22Rv1 (cell line): ENCODE results near the gene BLOC1S5.

Source experiments
- ZFX ChIP-seq: fragments of 450-650 bp; IDR thresholded peaks from 2 replicates; pipeline ENCODE4 v1.6.1; 2017; ENCODE audit warnings: antibody characterized with exemption, borderline replicate concordance
- TF ChIP-seq, protein P1 (sequence below): fragments of 450-650 bp; IDR thresholded peaks from 2 replicates; pipeline ENCODE4 v1.5.1; 2017; ENCODE audit warnings: mild to moderate bottlenecking

DNA sequence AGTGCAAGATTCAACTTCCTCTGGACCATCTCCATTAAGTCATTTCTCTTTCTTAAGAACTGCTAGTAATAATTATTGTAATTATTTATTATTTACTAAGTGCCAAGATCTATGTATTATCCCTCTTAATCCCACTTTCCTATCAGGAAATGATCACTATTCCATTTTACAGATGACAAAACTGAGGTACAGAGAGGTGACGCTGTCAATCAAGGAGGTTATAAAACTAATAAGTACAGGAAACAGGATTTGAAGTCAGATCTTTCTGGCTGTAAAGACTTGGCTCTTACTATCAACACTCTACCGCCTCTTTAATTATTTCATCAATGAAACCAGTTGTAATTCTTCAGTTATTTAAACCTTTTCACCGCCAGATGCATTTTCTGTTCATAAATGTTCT, 37.4 kb downstream of the BLOC1S5 start:
- TF ChIP-seq, protein P1, sequence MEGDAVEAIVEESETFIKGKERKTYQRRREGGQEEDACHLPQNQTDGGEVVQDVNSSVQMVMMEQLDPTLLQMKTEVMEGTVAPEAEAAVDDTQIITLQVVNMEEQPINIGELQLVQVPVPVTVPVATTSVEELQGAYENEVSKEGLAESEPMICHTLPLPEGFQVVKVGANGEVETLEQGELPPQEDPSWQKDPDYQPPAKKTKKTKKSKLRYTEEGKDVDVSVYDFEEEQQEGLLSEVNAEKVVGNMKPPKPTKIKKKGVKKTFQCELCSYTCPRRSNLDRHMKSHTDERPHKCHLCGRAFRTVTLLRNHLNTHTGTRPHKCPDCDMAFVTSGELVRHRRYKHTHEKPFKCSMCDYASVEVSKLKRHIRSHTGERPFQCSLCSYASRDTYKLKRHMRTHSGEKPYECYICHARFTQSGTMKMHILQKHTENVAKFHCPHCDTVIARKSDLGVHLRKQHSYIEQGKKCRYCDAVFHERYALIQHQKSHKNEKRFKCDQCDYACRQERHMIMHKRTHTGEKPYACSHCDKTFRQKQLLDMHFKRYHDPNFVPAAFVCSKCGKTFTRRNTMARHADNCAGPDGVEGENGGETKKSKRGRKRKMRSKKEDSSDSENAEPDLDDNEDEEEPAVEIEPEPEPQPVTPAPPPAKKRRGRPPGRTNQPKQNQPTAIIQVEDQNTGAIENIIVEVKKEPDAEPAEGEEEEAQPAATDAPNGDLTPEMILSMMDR = no peak
- no peak for TF ChIP-seq ZFX
